PC-9 (cell line): Measurements from ENCODE around the gene TMEM234. TPM values are rescaled to one million over a fixed set of nuclear protein-coding genes. Genes with fewer than 3 reads are reported as not detected.
A peak's percentile ranks its signal among the peaks of the same experiment; 100 is the strongest.

ENCODE experiments used
- BruUV-seq: library from RNA; stranded (reverse); fragments of 400-500 nt; replicated peaks from 2 replicates; lab custom pipeline; 2021; lab: Mats Ljungman, UMichigan
- CTCF ChIA-PET: fragments of 300-600 bp; sonication (Branson Sonifier 250); formaldehyde crosslinking; loops from one replicate; lab custom pipeline; 2022; ENCODE audit warnings: antibody characterized with exemption; lab: Charles Lee
- POLR2A ChIA-PET: fragments of 300-600 bp; sonication (Branson Sonifier 250); formaldehyde crosslinking; loops from one replicate; lab custom pipeline; 2022; ENCODE audit warnings: antibody characterized with exemption; ENCODE audit not compliant: unreplicated experiment; lab: Charles Lee
- DNase-seq, 2 experiments: peaks; one replicate each; pipeline versions ENCODE4 v3.0.0 to v3.0.0-alpha.2; 2015 to 2022; ENCODE audit warnings: mixed read lengths in 1 of 2
- H2AFZ ChIP-seq: fragments of 200-600 bp; sonication (generic); 2 replicates; pipeline ENCODE4 v1.8.1; 2017; ENCODE audit warnings: antibody characterized with exemption
- H3F3A ChIP-seq: fragments of 200-600 bp; sonication (generic); 2 replicates; pipeline ENCODE4 v1.8.1; 2017; ENCODE audit warnings: antibody characterized with exemption, mild to moderate bottlenecking, low read depth; ENCODE audit not compliant: insufficient read depth
- H3K27ac ChIP-seq: fragments of 200-600 bp; sonication (generic); 2 replicates; pipeline ENCODE4 v1.6.1; 2016; ENCODE audit warnings: mixed run types
- H3K27me3 ChIP-seq: fragments of 200-600 bp; sonication (generic); 2 replicates; pipeline ENCODE4 v1.6.1; 2016; ENCODE audit warnings: low read depth, mixed run types; ENCODE audit not compliant: insufficient read depth
- H3K36me3 ChIP-seq: fragments of 200-600 bp; sonication (generic); 2 replicates; pipeline ENCODE4 v1.6.1; 2016; ENCODE audit warnings: low read depth, mixed run types
- H3K4me1 ChIP-seq: fragments of 200-600 bp; sonication (generic); replicated peaks from 2 replicates; pipeline ENCODE4 v1.6.1; 2016; ENCODE audit warnings: mixed run types; ENCODE audit not compliant: insufficient read depth
- H3K4me2 ChIP-seq: fragments of 200-600 bp; sonication (generic); 2 replicates; pipeline ENCODE4 v1.6.1; 2017; ENCODE audit warnings: mixed run types
- H3K4me3 ChIP-seq: fragments of 200-600 bp; sonication (generic); 2 replicates; pipeline ENCODE4 v1.6.1; 2016; ENCODE audit warnings: mixed run types
- H3K79me2 ChIP-seq: fragments of 200-600 bp; sonication (generic); 2 replicates; pipeline ENCODE4 v1.6.1; 2017; ENCODE audit warnings: low read depth, mixed run types
- H3K9me2 ChIP-seq: fragments of 200-600 bp; sonication (generic); 2 replicates; pipeline ENCODE4 v1.8.1; 2017; ENCODE audit warnings: mild to moderate bottlenecking; ENCODE audit not compliant: insufficient read depth
- H3K9me3 ChIP-seq: fragments of 200-600 bp; sonication (generic); 2 replicates; pipeline ENCODE4 v1.8.1; 2016; ENCODE audit warnings: low read depth; ENCODE audit not compliant: insufficient read depth
- H4K20me1 ChIP-seq: fragments of 200-600 bp; sonication (generic); 2 replicates; pipeline ENCODE4 v1.8.1; 2017; ENCODE audit not compliant: insufficient read depth
- CTCF ChIP-seq: fragments of 200-600 bp; sonication (generic); conservative IDR thresholded peaks from 2 replicates; pipeline ENCODE4 v1.6.1; 2017; ENCODE audit warnings: mixed run types, antibody characterized with exemption, mild to moderate bottlenecking, moderate library complexity
- EZH2 ChIP-seq: fragments of 200-600 bp; sonication (generic); IDR thresholded peaks from 2 replicates; pipeline ENCODE4 v1.8.0; 2017; ENCODE audit warnings: antibody characterized with exemption, low read depth
- intact Hi-C: fragments of 100-400 bp; cut with micrococcal nuclease; formaldehyde crosslinking; loops from one replicate; pipeline ENCODE4 v1.10.0; 2022; ENCODE audit not compliant: unreplicated experiment
- total RNA-seq: library from RNA; stranded (reverse); gene quantifications from 2 replicates; pipeline ENCODE4 v1.2.3, GENCODE V29; 2021

The TMEM234 gene
- total RNA-seq, 1 experiment from 2014 or later: 14.1 TPM

GRCh38 chr1:32246888-32247273, 24.7 kb upstream of the TMEM234 start, which contains the start of gene FAM167B:
FAM167B (plus strand) TSS chr1:32247222; CDS start chr1:32247422, 200 bp downstream.
- no TSS peak for BruUV-seq
- Histone ChIP-seq H3K4me1 (peaks cover 1% of the 10 kb centered on the region; the same call in 1 of the 2 replicates), H3K36me3 (no peaks in the 10 kb centered on the region), H3K9me3 (no peaks in the 10 kb centered on the region), H4K20me1 (no peaks in the 10 kb centered on the region), H3K9me2 (no peaks in the 10 kb centered on the region), H3F3A (peaks cover 4% of the 10 kb centered on the region; the same call in 1 of the 2 replicates), H3K4me2 (no peak within 1 kb of the TSS), H3K27me3 (no peaks in the 10 kb centered on the region), H3K79me2 (no peaks in the 10 kb centered on the region), H3K4me3 (no peak within 1 kb of the TSS), H3K27ac (no peak within 1 kb of the TSS), H2AFZ (no peak within 1 kb of the TSS)
- DNase-seq: peak in 1 of 2 experiments; percentile 6
- TF ChIP-seq EZH2 (no peak), CTCF (no peak)
- ChIA-PET CTCF (interaction anchor here (0.5 kb wide), 2 partner anchors 23 to 28 kb away, joined by 3 read pairs; no protein-coding TSS in a partner anchor), POLR2A (no interaction called here)
- intact Hi-C loops: no loop called here

GRCh38 chr1:32242341-32242851, 20.2 kb upstream of the TMEM234 start:
- no peaks in the 10 kb centered on the region for H3K27me3 ChIP-seq
- POLR2A ChIA-PET: interaction anchor here (0.6 kb wide), 1 partner anchor 35 kb away, joined by 3 read pairs; no protein-coding TSS in a partner anchor
- no peak for DNase-seq
- TF ChIP-seq CTCF (no peak), EZH2 (no peak)
- no peak overlapping the region for H3K27ac ChIP-seq
- CTCF ChIA-PET: interaction anchor here (0.6 kb wide), 1 partner anchor 352 kb away, joined by 3 read pairs; no protein-coding TSS in a partner anchor
- no peak overlapping the region for H3K4me2 ChIP-seq
- BruUV-seq: no TSS peak
- no peaks in the 10 kb centered on the region for H3K79me2 ChIP-seq
- no peaks in the 10 kb centered on the region for H3K9me2 ChIP-seq
- no peaks in the 10 kb centered on the region for H4K20me1 ChIP-seq
- H3F3A ChIP-seq: peaks cover 20% of the 10 kb centered on the region; the same call in 1 of the 2 replicates
- no peak overlapping the region for H3K4me3 ChIP-seq
- H3K4me1 ChIP-seq: peaks cover 6% of the 10 kb centered on the region; the same call in 1 of the 2 replicates
- intact Hi-C loops: no loop called here
- H3K36me3 ChIP-seq: no peaks in the 10 kb centered on the region
- H2AFZ ChIP-seq: no peak overlapping the region
- no peaks in the 10 kb centered on the region for H3K9me3 ChIP-seq

- no peaks in the 10 kb centered on the region for H3K27me3 ChIP-seq
- no peaks in the 10 kb centered on the region for H4K20me1 ChIP-seq
- H3K4me3 ChIP-seq: peak overlapping the region; percentile 63
- intact Hi-C loops: no loop called here
- DNase-seq: peak; percentile 44 to 48
- POLR2A ChIA-PET: interaction anchor here (0.5 kb wide), 2 partner anchors 90 to 532 kb away, joined by 3 to 4 read pairs; no protein-coding TSS in a partner anchor
- H3K9me3 ChIP-seq: no peaks in the 10 kb centered on the region
- BruUV-seq: no TSS peak
- H2AFZ ChIP-seq: peak overlapping the region; percentile 80
- H3K9me2 ChIP-seq: no peaks in the 10 kb centered on the region
- H3K4me2 ChIP-seq: peak overlapping the region; percentile 86
- no peak for TF ChIP-seq CTCF
- no peak for TF ChIP-seq EZH2
- CTCF ChIA-PET: interaction anchor here (0.6 to 0.8 kb wide), 3 partner anchors 9 to 598 kb away, joined by 3 to 9 read pairs (median 4); no protein-coding TSS in a partner anchor
- H3K36me3 ChIP-seq: no peaks in the 10 kb centered on the region
- peaks cover 12% of the 10 kb centered on the region for H3K4me1 ChIP-seq
- no peak overlapping the region for H3K27ac ChIP-seq
- H3F3A ChIP-seq: peaks cover 32% of the 10 kb centered on the region
- H3K79me2 ChIP-seq: no peaks in the 10 kb centered on the region
Measured at GRCh38 chr1:32241001-32241763, 19.0 kb upstream of the TMEM234 start.
